Measurements from ENCODE around the gene APOE.
"Not testable (repeated sequence)": the region's sequence is repeated elsewhere in the genome, so short reads cannot be mapped to it uniquely, and the experiment has no call there.

Gene APOE

GRCh38 chr19:44872661-44873060 is 32.9 kb upstream of the APOE start:
- Histone ChIP-seq H3K4me1 (ENCODE audit: control insufficient read depth, insufficient read depth, low read length) (no peaks in the 10 kb centered on the region), H3K9ac (ENCODE audit: low read depth, low read length) (no peak overlapping the region), H3K36me3 (ENCODE audit: control insufficient read depth, insufficient read depth, low read length) (peaks cover 89% of the 10 kb centered on the region), H3K27ac (ENCODE audit: low read depth, low read length) (no peak overlapping the region), H3K9me3 (ENCODE audit: control insufficient read depth, insufficient read depth, low read length) (no peaks in the 10 kb centered on the region), H3K4me3 (ENCODE audit: low read depth, low read length) (no peak overlapping the region), H3K27me3 (ENCODE audit: control insufficient read depth, insufficient read depth, low read length) (no peaks in the 10 kb centered on the region)

DNA sequence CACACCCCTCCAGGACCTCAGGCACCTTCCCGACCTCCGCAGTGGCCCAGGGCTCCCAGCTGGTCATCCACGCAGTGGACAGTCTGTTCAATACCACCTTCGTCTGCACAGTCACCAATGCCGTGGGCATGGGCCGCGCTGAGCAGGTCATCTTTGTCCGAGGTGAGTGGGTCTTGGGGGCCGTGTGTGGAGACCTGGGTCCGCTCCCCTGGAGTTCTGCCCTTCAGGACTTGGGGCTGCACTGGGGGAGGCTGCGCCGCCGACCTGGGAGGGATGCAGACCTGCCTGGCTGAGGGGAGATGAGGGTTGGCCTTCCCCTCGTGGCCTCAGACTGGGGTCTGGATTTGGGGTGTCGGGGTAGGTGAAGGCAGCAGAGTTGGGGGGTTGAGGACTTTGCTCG is 31.3 kb upstream of the APOE start:
- Histone ChIP-seq H3K4me1 (ENCODE audit: control insufficient read depth, insufficient read depth, low read length) (peaks cover 8% of the 10 kb centered on the region; the same call in 1 of the 2 replicates), H3K4me3 (ENCODE audit: low read depth, low read length) (no peak overlapping the region), H3K9me3 (ENCODE audit: control insufficient read depth, insufficient read depth, low read length) (no peaks in the 10 kb centered on the region), H3K36me3 (ENCODE audit: control insufficient read depth, insufficient read depth, low read length) (peaks cover 89% of the 10 kb centered on the region), H3K9ac (ENCODE audit: low read depth, low read length) (no peak overlapping the region), H3K27ac (ENCODE audit: low read depth, low read length) (no peak overlapping the region), H3K27me3 (ENCODE audit: control insufficient read depth, insufficient read depth, low read length) (no peaks in the 10 kb centered on the region)

- Histone ChIP-seq H3K4me1 (ENCODE audit: control insufficient read depth, insufficient read depth, low read length) (peaks cover 8% of the 10 kb centered on the region; the same call in 1 of the 2 replicates), H3K4me3 (ENCODE audit: low read depth, low read length) (no peak overlapping the region), H3K9me3 (ENCODE audit: control insufficient read depth, insufficient read depth, low read length) (no peaks in the 10 kb centered on the region), H3K27ac (ENCODE audit: low read depth, low read length) (no peak overlapping the region), H3K9ac (ENCODE audit: low read depth, low read length) (no peak overlapping the region), H3K27me3 (ENCODE audit: control insufficient read depth, insufficient read depth, low read length) (no peaks in the 10 kb centered on the region), H3K36me3 (ENCODE audit: control insufficient read depth, insufficient read depth, low read length) (peaks cover 83% of the 10 kb centered on the region)
These were observed 29.7 kb upstream of the APOE start for GRCh38 chr19:44875666-44876451.

DNA sequence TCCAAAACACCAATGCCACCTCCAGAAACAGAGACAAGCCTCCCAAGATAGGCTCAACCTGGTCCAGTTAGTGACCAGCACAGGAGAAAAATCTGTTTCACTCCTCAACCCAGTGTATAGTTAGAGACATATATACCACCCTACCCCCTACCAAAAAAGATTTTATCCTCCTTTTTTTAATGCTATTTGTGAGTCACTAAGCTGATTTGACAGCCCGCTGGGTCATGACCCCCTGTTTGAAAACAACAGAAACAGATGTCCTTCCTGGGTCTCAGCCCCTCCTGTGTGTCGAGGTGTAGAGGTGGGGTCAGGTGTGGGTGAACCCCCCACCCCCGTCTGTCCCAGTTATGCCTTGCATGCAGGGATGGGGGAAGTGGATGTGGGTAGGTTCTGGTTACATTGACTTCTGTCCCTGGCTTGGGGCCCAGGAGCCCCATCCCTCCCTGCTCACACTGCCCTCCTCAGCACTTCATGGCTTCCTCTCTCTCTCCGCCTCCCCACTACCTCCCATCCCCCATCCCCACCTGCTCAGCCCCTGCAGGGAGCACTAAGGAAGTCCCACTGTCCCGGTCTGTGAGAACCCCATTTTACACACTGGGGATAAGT is 28.6 kb upstream of the APOE start:
- H3K4me3 ChIP-seq (ENCODE audit: low read depth, low read length), result no peak overlapping the region
- H3K27me3 ChIP-seq (ENCODE audit: control insufficient read depth, insufficient read depth, low read length), result no peaks in the 10 kb centered on the region
- peaks cover 71% of the 10 kb centered on the region for H3K36me3 ChIP-seq (ENCODE audit: control insufficient read depth, insufficient read depth, low read length)
- no peak overlapping the region for H3K9ac ChIP-seq (ENCODE audit: low read depth, low read length)
- no peak overlapping the region for H3K27ac ChIP-seq (ENCODE audit: low read depth, low read length)
- H3K9me3 ChIP-seq (ENCODE audit: control insufficient read depth, insufficient read depth, low read length), result no peaks in the 10 kb centered on the region
- peaks cover 8% of the 10 kb centered on the region; the same call in 1 of the 2 replicates for H3K4me1 ChIP-seq (ENCODE audit: control insufficient read depth, insufficient read depth, low read length)

DNA sequence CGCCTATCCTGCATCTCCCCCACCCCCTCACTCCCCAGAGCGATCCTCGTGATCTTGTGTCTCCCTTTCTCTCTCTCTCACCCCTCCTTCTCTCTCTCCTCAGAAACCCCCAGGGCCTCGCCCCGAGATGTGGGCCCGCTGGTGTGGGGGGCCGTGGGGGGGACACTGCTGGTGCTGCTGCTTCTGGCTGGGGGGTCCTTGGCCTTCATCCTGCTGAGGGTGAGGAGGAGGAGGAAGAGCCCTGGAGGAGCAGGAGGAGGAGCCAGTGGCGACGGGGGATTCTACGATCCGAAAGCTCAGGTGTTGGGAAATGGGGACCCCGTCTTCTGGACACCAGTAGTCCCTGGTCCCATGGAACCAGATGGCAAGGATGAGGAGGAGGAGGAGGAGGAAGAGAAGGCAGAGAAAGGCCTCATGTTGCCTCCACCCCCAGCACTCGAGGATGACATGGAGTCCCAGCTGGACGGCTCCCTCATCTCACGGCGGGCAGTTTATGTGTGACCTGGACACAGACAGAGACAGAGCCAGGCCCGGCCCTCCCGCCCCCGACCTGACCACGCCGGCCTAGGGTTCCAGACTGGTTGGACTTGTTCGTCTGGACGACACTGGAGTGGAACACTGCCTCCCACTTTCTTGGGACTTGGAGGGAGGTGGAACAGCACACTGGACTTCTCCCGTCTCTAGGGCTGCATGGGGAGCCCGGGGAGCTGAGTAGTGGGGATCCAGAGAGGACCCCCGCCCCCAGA is 27.3 kb upstream of the APOE start:
- Histone ChIP-seq H3K36me3 (ENCODE audit: control insufficient read depth, insufficient read depth, low read length) (peaks cover 60% of the 10 kb centered on the region), H3K27ac (ENCODE audit: low read depth, low read length) (no peak overlapping the region), H3K9ac (ENCODE audit: low read depth, low read length) (no peak overlapping the region)

DNA sequence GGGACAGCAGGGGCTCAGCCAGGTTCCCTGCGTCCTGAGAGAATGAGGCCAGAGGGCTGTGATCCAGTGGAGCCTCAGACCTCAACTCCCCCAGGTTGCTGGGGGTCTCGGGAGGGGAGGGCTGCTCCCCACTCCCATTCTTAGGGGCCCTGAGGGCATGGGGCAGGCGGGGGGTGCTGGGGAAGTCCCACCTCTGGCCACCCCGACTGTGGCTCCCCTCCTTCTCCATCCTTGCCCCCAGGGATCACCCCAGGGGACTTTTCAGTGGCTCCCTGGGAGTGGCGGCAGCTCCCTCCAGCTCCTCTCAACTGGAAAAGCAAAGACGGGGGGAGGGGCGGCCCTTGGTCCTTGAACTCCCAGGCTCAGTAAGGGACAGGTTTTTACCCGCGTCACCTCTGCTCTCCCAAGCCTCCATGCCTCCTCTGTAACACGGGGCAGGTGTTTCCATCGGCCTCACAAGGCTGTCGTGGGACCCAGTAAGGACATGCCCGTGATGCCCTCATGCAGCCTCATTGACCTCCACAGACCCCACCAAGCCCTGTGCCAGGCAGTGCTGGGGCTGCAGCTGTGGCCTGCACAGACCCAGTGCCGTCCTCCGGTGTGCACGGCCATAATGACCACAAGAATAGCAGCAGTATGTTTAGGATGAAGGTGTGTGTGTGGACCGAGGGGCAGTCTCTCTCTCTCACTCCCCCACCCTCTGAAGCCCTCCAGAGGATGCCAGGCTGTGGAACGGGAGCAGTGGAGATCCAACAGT is 26.1 kb upstream of the APOE start:
- no peak overlapping the region for H3K4me3 ChIP-seq (ENCODE audit: low read depth, low read length)
- H3K9me3 ChIP-seq (ENCODE audit: control insufficient read depth, insufficient read depth, low read length), result no peaks in the 10 kb centered on the region
- H3K27ac ChIP-seq (ENCODE audit: low read depth, low read length), result no peak overlapping the region
- H3K4me1 ChIP-seq (ENCODE audit: control insufficient read depth, insufficient read depth, low read length), result peaks cover 8% of the 10 kb centered on the region; the same call in 1 of the 2 replicates
- H3K36me3 ChIP-seq (ENCODE audit: control insufficient read depth, insufficient read depth, low read length), result peaks cover 53% of the 10 kb centered on the region
- H3K9ac ChIP-seq (ENCODE audit: low read depth, low read length), result no peak overlapping the region
- H3K27me3 ChIP-seq (ENCODE audit: control insufficient read depth, insufficient read depth, low read length), result no peaks in the 10 kb centered on the region

More for the DNA sequence above, 27.3 kb upstream of the APOE start:
- Histone ChIP-seq H3K27me3 (ENCODE audit: control insufficient read depth, insufficient read depth, low read length) (no peaks in the 10 kb centered on the region), H3K9me3 (ENCODE audit: control insufficient read depth, insufficient read depth, low read length) (no peaks in the 10 kb centered on the region), H3K4me3 (ENCODE audit: low read depth, low read length) (no peak overlapping the region), H3K4me1 (ENCODE audit: control insufficient read depth, insufficient read depth, low read length) (peaks cover 8% of the 10 kb centered on the region; the same call in 1 of the 2 replicates)

- Histone ChIP-seq H3K9ac (ENCODE audit: low read depth, low read length) (no peak overlapping the region), H3K4me3 (ENCODE audit: low read depth, low read length) (no peak overlapping the region), H3K4me1 (ENCODE audit: control insufficient read depth, insufficient read depth, low read length) (peaks cover 8% of the 10 kb centered on the region; the same call in 1 of the 2 replicates), H3K27ac (ENCODE audit: low read depth, low read length) (no peak overlapping the region), H3K27me3 (ENCODE audit: control insufficient read depth, insufficient read depth, low read length) (no peaks in the 10 kb centered on the region), H3K36me3 (ENCODE audit: control insufficient read depth, insufficient read depth, low read length) (peaks cover 48% of the 10 kb centered on the region), H3K9me3 (ENCODE audit: control insufficient read depth, insufficient read depth, low read length) (no peaks in the 10 kb centered on the region)
These were observed 23.5 kb upstream of the APOE start for GRCh38 chr19:44882063-44882462.

GRCh38 chr19:44882619-44883397 is 22.8 kb upstream of the APOE start:
- H3K27ac ChIP-seq (ENCODE audit: low read depth, low read length), result peak overlapping the region; percentile 8
- H3K9me3 ChIP-seq (ENCODE audit: control insufficient read depth, insufficient read depth, low read length); H3K4me1 ChIP-seq (ENCODE audit: control insufficient read depth, insufficient read depth, low read length); H3K9ac ChIP-seq (ENCODE audit: low read depth, low read length); H3K4me3 ChIP-seq (ENCODE audit: low read depth, low read length); H3K27me3 ChIP-seq (ENCODE audit: control insufficient read depth, insufficient read depth, low read length): not testable (repeated sequence)
- peaks cover 46% of the 10 kb centered on the region for H3K36me3 ChIP-seq (ENCODE audit: control insufficient read depth, insufficient read depth, low read length)

GRCh38 chr19:44883922-44884321 is 21.7 kb upstream of the APOE start:
- Histone ChIP-seq H3K4me3 (ENCODE audit: low read depth, low read length) (no peak overlapping the region), H3K27me3 (ENCODE audit: control insufficient read depth, insufficient read depth, low read length) (no peaks in the 10 kb centered on the region), H3K9me3 (ENCODE audit: control insufficient read depth, insufficient read depth, low read length) (no peaks in the 10 kb centered on the region), H3K27ac (ENCODE audit: low read depth, low read length) (no peak overlapping the region), H3K4me1 (ENCODE audit: control insufficient read depth, insufficient read depth, low read length) (peaks cover 4% of the 10 kb centered on the region; the same call in 1 of the 2 replicates), H3K36me3 (ENCODE audit: control insufficient read depth, insufficient read depth, low read length) (peaks cover 44% of the 10 kb centered on the region), H3K9ac (ENCODE audit: low read depth, low read length) (no peak overlapping the region)

GRCh38 chr19:44884566-44884965 is 21.0 kb upstream of the APOE start:
- Histone ChIP-seq H3K27me3 (ENCODE audit: control insufficient read depth, insufficient read depth, low read length) (no peaks in the 10 kb centered on the region), H3K4me1 (ENCODE audit: control insufficient read depth, insufficient read depth, low read length) (no peaks in the 10 kb centered on the region), H3K9ac (ENCODE audit: low read depth, low read length) (no peak overlapping the region), H3K9me3 (ENCODE audit: control insufficient read depth, insufficient read depth, low read length) (no peaks in the 10 kb centered on the region), H3K27ac (ENCODE audit: low read depth, low read length) (no peak overlapping the region), H3K36me3 (ENCODE audit: control insufficient read depth, insufficient read depth, low read length) (peaks cover 39% of the 10 kb centered on the region), H3K4me3 (ENCODE audit: low read depth, low read length) (no peak overlapping the region)
